ENCODE results near the gene ADSS1. TPM values are rescaled to one million over a fixed set of nuclear protein-coding genes. Genes with fewer than 3 reads are reported as not detected.

Gene ADSS1
- total and polyA plus RNA-seq, 2 donors (not counting 1 experiment from before 2014, with no cell fraction given): 2.2 to 3.5 TPM

DNA sequence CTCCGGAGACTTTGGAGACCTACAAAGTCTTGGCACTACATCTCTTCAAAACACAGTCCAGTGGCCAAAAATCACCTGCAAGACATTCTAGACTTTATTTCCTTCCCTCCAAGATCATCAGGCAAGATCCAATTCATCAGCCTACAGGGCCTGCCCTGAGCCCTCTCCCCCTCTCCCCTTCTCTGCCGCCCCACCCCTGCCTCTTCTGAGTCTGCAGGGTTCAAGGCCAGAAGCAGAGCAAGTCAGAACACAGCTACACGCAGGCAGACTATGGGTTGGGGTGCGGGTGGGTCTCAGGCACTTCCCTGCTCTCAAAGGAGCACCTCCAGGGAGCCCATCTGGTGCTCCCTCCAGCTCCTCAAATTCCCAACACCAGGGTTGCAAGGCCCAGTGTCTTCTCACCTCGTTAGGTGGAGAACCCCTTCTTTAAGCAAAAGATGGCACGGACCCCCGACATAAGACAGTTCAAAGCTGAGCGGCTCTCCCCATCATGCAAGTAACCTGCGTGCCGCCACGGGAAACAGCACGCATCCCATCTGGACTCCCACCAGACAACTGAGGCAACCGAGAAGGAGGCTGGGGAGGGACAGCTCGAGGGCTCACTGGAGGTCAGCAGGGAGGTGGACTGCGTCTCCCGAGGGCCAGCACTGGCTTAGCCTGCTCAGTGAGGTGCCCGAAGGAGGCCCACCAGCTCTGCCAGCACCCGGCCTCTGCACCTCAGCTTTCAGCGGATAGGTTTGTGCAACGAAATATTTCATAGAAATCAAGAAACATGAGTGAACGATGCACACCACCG lies 40.2 kb upstream of the ADSS1 start:
- Histone ChIP-seq H3K27ac (ENCODE audit: insufficient read depth, low read length) (no peak overlapping the region), H3K36me3 (ENCODE audit: control insufficient read depth, insufficient read depth, low read length) (no peaks in the 10 kb centered on the region)

GRCh38 chr14:104684449-104684821 lies 39.6 kb upstream of the ADSS1 start:
- H3K4me1 ChIP-seq (ENCODE audit: control insufficient read depth, extremely low read depth, insufficient read depth, low read length): peaks cover 42% of the 10 kb centered on the region
- no peak overlapping the region for H2AFZ ChIP-seq (ENCODE audit: low read length)
- no peak overlapping the region for H3K9ac ChIP-seq (ENCODE audit: insufficient read depth, low read length)
- H3K79me2 ChIP-seq (ENCODE audit: control insufficient read depth, insufficient read depth, low read length): no peaks in the 10 kb centered on the region
- no peak overlapping the region for H3K4me2 ChIP-seq (ENCODE audit: extremely low read depth, insufficient read depth, low read length)
- no peaks in the 10 kb centered on the region for H3K36me3 ChIP-seq (ENCODE audit: control insufficient read depth, insufficient read depth, low read length)
- no peaks in the 10 kb centered on the region for H3K27me3 ChIP-seq (ENCODE audit: control insufficient read depth, insufficient read depth, low read length)
- no peak for DNase-seq (ENCODE audit: low read depth in 2 of 2)
- no peak overlapping the region for H3K27ac ChIP-seq (ENCODE audit: insufficient read depth, low read length)
- TF ChIP-seq EZH2 (IDR thresholded peaks at IDR 0.05; ENCODE audit: low read length, missing control alignments): no peak
- TF ChIP-seq, protein P1, sequence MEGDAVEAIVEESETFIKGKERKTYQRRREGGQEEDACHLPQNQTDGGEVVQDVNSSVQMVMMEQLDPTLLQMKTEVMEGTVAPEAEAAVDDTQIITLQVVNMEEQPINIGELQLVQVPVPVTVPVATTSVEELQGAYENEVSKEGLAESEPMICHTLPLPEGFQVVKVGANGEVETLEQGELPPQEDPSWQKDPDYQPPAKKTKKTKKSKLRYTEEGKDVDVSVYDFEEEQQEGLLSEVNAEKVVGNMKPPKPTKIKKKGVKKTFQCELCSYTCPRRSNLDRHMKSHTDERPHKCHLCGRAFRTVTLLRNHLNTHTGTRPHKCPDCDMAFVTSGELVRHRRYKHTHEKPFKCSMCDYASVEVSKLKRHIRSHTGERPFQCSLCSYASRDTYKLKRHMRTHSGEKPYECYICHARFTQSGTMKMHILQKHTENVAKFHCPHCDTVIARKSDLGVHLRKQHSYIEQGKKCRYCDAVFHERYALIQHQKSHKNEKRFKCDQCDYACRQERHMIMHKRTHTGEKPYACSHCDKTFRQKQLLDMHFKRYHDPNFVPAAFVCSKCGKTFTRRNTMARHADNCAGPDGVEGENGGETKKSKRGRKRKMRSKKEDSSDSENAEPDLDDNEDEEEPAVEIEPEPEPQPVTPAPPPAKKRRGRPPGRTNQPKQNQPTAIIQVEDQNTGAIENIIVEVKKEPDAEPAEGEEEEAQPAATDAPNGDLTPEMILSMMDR (conservative IDR thresholded peaks at IDR 0.05 in 1 of 2, IDR thresholded peaks at IDR 0.05 in 1 of 2; ENCODE audit: low read depth in 1 of 2, low read length in 2 of 2): no peak
- no peaks in the 10 kb centered on the region for H3K9me3 ChIP-seq (ENCODE audit: control insufficient read depth, insufficient read depth, low read depth, low read length)
- no peak overlapping the region for H3K4me3 ChIP-seq (replicated peaks in 1 of 4; ENCODE audit: control extremely low read depth in 1 of 4, insufficient read depth in 1 of 4, low read depth in 3 of 4, low read length in 4 of 4)
- no peaks in the 10 kb centered on the region for H4K20me1 ChIP-seq (ENCODE audit: control insufficient read depth, extremely low read depth, insufficient read depth, low read length)

More for the DNA sequence above, 40.2 kb upstream of the ADSS1 start:
- Histone ChIP-seq H3K4me2 (ENCODE audit: extremely low read depth, insufficient read depth, low read length) (no peak overlapping the region), H2AFZ (ENCODE audit: low read length) (no peak overlapping the region), H3K27me3 (ENCODE audit: control insufficient read depth, insufficient read depth, low read length) (no peaks in the 10 kb centered on the region), H4K20me1 (ENCODE audit: control insufficient read depth, extremely low read depth, insufficient read depth, low read length) (no peaks in the 10 kb centered on the region), H3K4me3 (replicated peaks in 1 of 4; ENCODE audit: control extremely low read depth in 1 of 4, insufficient read depth in 1 of 4, low read depth in 3 of 4, low read length in 4 of 4) (no peak overlapping the region), H3K9ac (ENCODE audit: insufficient read depth, low read length) (no peak overlapping the region), H3K79me2 (ENCODE audit: control insufficient read depth, insufficient read depth, low read length) (no peaks in the 10 kb centered on the region), H3K4me1 (ENCODE audit: control insufficient read depth, extremely low read depth, insufficient read depth, low read length) (peaks cover 42% of the 10 kb centered on the region), H3K9me3 (ENCODE audit: control insufficient read depth, insufficient read depth, low read depth, low read length) (no peaks in the 10 kb centered on the region)
- no peak for DNase-seq (ENCODE audit: low read depth in 2 of 2)
- TF ChIP-seq, protein P1 (conservative IDR thresholded peaks at IDR 0.05 in 1 of 2, IDR thresholded peaks at IDR 0.05 in 1 of 2; ENCODE audit: low read depth in 1 of 2, low read length in 2 of 2): no peak
- TF ChIP-seq EZH2 (IDR thresholded peaks at IDR 0.05; ENCODE audit: low read length, missing control alignments): no peak

- H3K9me3 ChIP-seq (ENCODE audit: control insufficient read depth, insufficient read depth, low read depth, low read length): no peaks in the 10 kb centered on the region
Observed at GRCh38 chr14:104685216-104685997, 38.6 kb upstream of the ADSS1 start.

More at GRCh38 chr14:104685216-104685997, 38.6 kb upstream of the ADSS1 start:
- TF ChIP-seq, protein P1 (conservative IDR thresholded peaks at IDR 0.05 in 1 of 2, IDR thresholded peaks at IDR 0.05 in 1 of 2; ENCODE audit: low read depth in 1 of 2, low read length in 2 of 2): no peak
- TF ChIP-seq EZH2 (IDR thresholded peaks at IDR 0.05; ENCODE audit: low read length, missing control alignments): no peak
- Histone ChIP-seq H3K9ac (ENCODE audit: insufficient read depth, low read length) (no peak overlapping the region), H3K36me3 (ENCODE audit: control insufficient read depth, insufficient read depth, low read length) (no peaks in the 10 kb centered on the region), H2AFZ (ENCODE audit: low read length) (no peak overlapping the region), H3K27me3 (ENCODE audit: control insufficient read depth, insufficient read depth, low read length) (no peaks in the 10 kb centered on the region), H3K27ac (ENCODE audit: insufficient read depth, low read length) (no peak overlapping the region), H3K4me1 (ENCODE audit: control insufficient read depth, extremely low read depth, insufficient read depth, low read length) (peaks cover 35% of the 10 kb centered on the region), H4K20me1 (ENCODE audit: control insufficient read depth, extremely low read depth, insufficient read depth, low read length) (no peaks in the 10 kb centered on the region), H3K4me2 (ENCODE audit: extremely low read depth, insufficient read depth, low read length) (no peak overlapping the region), H3K79me2 (ENCODE audit: control insufficient read depth, insufficient read depth, low read length) (peaks cover 9% of the 10 kb centered on the region), H3K4me3 (replicated peaks in 1 of 4; ENCODE audit: control extremely low read depth in 1 of 4, insufficient read depth in 1 of 4, low read depth in 3 of 4, low read length in 4 of 4) (no peak overlapping the region)
- DNase-seq (ENCODE audit: low read depth in 2 of 2): peak in 1 of 2 donors; percentile 29

Measured in fibroblast of lung (primary cell).